SJSA1 (cell line): ENCODE measurements around the gene IL4R. TPM values are rescaled to one million over a fixed set of nuclear protein-coding genes. Genes with fewer than 3 reads are reported as not detected.
"Not testable (repeated sequence)": the region's sequence is repeated elsewhere in the genome, so short reads cannot be mapped to it uniquely, and the experiment has no call there.

Experiments used
- DNase-seq, 2 experiments: peaks; one replicate each; pipeline ENCODE4 v3.0.0-alpha.2; 2015 to 2020; ENCODE audit warnings: low spot score in 2 of 2, low read depth in 1 of 2
- H3K27ac ChIP-seq: fragments of 250-450 bp; sonication (Bioruptor Pico); 2 replicates; pipeline ENCODE4 v1.5.1; 2020; ENCODE audit warnings: mild to moderate bottlenecking, moderate library complexity
- H3K27me3 ChIP-seq: fragments of 250-450 bp; sonication (Bioruptor Pico); replicated peaks from 2 replicates; pipeline ENCODE4 v1.5.1; 2020; ENCODE audit warnings: mild to moderate bottlenecking, moderate library complexity
- H3K36me3 ChIP-seq: fragments of 250-450 bp; sonication (Bioruptor Pico); 2 replicates; pipeline ENCODE4 v1.5.1; 2020; ENCODE audit warnings: mild to moderate bottlenecking
- H3K4me1 ChIP-seq: fragments of 250-450 bp; sonication (Bioruptor Pico); replicated peaks from 2 replicates; pipeline ENCODE4 v1.6.1; 2021; ENCODE audit warnings: mild to moderate bottlenecking
- H3K4me3 ChIP-seq: fragments of 250-450 bp; sonication (Bioruptor Pico); 2 replicates; pipeline ENCODE4 v1.5.1; 2020; ENCODE audit warnings: mild to moderate bottlenecking
- H3K9me3 ChIP-seq: fragments of 250-450 bp; sonication (Bioruptor Pico); replicated peaks from 2 replicates; pipeline ENCODE4 v1.5.1; 2020; ENCODE audit warnings: mild to moderate bottlenecking
- total RNA-seq: library from RNA; depleted of rRNA; stranded (reverse); fragments of >200 nt; shearing (Covaris generic); gene quantifications from 2 replicates; pipeline ENCODE4 v1.2.3, GENCODE V29; 2014

The IL4R gene
- total RNA-seq, 1 experiment from 2014 or later = 5.1 TPM

- no peaks in the 10 kb centered on the region for H3K9me3 ChIP-seq
- DNase-seq = no peak
- no peaks in the 10 kb centered on the region for H3K4me1 ChIP-seq
- H3K27ac ChIP-seq = no peak overlapping the region
- H3K27me3 ChIP-seq = 0 out of 2 replicates have a peak, but pooled peaks cover 4% of the 10 kb centered on the region
- no peak overlapping the region for H3K4me3 ChIP-seq
- H3K36me3 ChIP-seq = no peaks in the 10 kb centered on the region
These were observed 69.9 kb downstream of the IL4R start for GRCh38 chr16:27383556-27384243.

- Histone ChIP-seq H3K4me1 (no peaks in the 10 kb centered on the region), H3K9me3 (no peaks in the 10 kb centered on the region), H3K36me3 (no peaks in the 10 kb centered on the region), H3K27ac (no peak overlapping the region), H3K4me3 (no peak overlapping the region), H3K27me3 (0 out of 2 replicates have a peak, but pooled peaks cover 4% of the 10 kb centered on the region)
- no peak for DNase-seq
These were observed 70.7 kb downstream of the IL4R start for GRCh38 chr16:27384425-27384824.

- H3K27ac ChIP-seq = no peak overlapping the region
- no peak for DNase-seq
- no peaks in the 10 kb centered on the region; the same call in 1 of the 2 replicates for H3K9me3 ChIP-seq
- peaks cover 7% of the 10 kb centered on the region; the same call in 1 of the 2 replicates for H3K27me3 ChIP-seq
- no peaks in the 10 kb centered on the region for H3K4me1 ChIP-seq
- no peaks in the 10 kb centered on the region for H3K36me3 ChIP-seq
- H3K4me3 ChIP-seq = no peak overlapping the region
These were observed 71.6 kb downstream of the IL4R start for GRCh38 chr16:27385398-27385797.

DNA sequence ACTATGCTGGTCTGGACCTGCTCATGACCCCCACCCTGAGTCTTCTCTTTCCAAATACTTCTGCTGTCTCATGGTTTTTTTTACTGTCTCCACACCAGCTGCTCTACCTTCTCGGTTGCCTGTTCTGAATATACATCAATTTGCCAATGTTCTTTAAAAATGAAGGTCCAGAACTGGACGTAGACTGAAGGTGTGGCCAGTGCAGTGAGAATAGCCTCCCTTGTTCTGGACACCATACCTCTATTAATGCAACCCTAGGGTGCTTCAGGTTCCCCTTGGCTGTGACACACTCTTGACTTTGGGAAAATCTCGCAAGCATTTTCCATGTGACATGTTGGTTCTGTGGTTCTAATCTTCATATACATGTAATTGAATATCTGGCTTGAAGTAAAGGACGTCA is 72.9 kb downstream of the IL4R start:
- H3K36me3 ChIP-seq = no peaks in the 10 kb centered on the region
- no peaks in the 10 kb centered on the region for H3K4me1 ChIP-seq
- H3K27ac ChIP-seq = no peak overlapping the region
- no peak for DNase-seq
- H3K27me3 ChIP-seq = peaks cover 12% of the 10 kb centered on the region; the same call in 1 of the 2 replicates
- no peak overlapping the region for H3K4me3 ChIP-seq
- H3K9me3 ChIP-seq = no peaks in the 10 kb centered on the region; the same call in 1 of the 2 replicates

- Histone ChIP-seq H3K27me3 (peaks cover 12% of the 10 kb centered on the region; the same call in 1 of the 2 replicates), H3K36me3 (no peaks in the 10 kb centered on the region), H3K4me1 (no peaks in the 10 kb centered on the region), H3K27ac (no peak overlapping the region), H3K9me3 (no peaks in the 10 kb centered on the region; the same call in 1 of the 2 replicates), H3K4me3 (no peak overlapping the region)
- DNase-seq = no peak
These were observed 74.0 kb downstream of the IL4R start for GRCh38 chr16:27387724-27388123.

GRCh38 chr16:27389272-27389961 is 75.6 kb downstream of the IL4R start:
- Histone ChIP-seq H3K9me3 (no peaks in the 10 kb centered on the region; the same call in 1 of the 2 replicates), H3K4me1 (no peaks in the 10 kb centered on the region), H3K4me3 (no peak overlapping the region), H3K36me3 (no peaks in the 10 kb centered on the region), H3K27ac (no peak overlapping the region), H3K27me3 (peaks cover 12% of the 10 kb centered on the region; the same call in 1 of the 2 replicates)
- DNase-seq = no peak

DNA sequence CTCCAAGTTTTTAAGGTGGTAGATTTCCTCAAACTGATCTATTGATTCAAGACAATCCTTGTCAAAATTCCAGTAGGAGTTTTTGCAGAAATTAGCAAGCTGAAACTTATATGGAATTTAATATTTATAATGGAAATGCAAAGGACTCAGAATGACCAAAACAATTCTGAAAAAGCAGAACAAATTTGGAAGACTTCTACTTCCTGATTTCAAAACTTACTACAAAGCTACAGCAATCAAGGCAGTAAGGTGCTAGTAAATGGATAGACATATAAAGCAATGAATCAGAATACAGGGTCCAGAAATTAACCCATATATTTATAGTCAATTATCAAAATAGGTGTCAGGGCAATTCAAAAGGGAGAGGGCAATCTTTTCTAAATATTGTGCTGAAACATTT is 76.4 kb downstream of the IL4R start:
- DNase-seq = no peak
- no peaks in the 10 kb centered on the region; the same call in 1 of the 2 replicates for H3K9me3 ChIP-seq
- H3K27ac ChIP-seq = no peak overlapping the region
- no peak overlapping the region for H3K4me3 ChIP-seq
- H3K27me3 ChIP-seq = peaks cover 8% of the 10 kb centered on the region; the same call in 1 of the 2 replicates
- H3K4me1 ChIP-seq = no peaks in the 10 kb centered on the region
- H3K36me3 ChIP-seq = no peaks in the 10 kb centered on the region

DNA sequence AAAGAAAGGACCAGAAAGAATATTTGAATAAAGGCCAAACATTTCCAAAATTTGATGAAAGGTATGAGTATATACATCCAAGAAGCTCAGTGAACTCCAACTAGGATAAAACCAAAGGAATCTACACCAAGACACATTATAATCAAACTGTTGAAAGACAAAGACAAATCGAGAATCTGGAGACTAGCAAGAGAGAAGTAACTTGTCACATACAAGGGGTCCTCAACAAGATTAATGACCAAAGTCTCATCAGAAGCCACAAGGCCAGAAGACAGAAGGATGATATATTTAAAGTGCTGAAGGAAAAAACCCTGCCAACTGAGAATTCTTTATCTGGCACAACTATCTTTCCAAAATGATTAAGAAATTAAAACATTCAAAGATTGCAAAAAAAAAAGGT is 78.9 kb downstream of the IL4R start:
- H3K36me3 ChIP-seq = no peaks in the 10 kb centered on the region
- no peak for DNase-seq
- peaks cover 8% of the 10 kb centered on the region; the same call in 1 of the 2 replicates for H3K27me3 ChIP-seq
- H3K4me3 ChIP-seq = no peak overlapping the region
- H3K4me1 ChIP-seq = no peaks in the 10 kb centered on the region
- H3K9me3 ChIP-seq = no peaks in the 10 kb centered on the region; the same call in 1 of the 2 replicates
- H3K27ac ChIP-seq = no peak overlapping the region

- H3K36me3 ChIP-seq = no peaks in the 10 kb centered on the region
- no peak overlapping the region for H3K4me3 ChIP-seq
- no peak overlapping the region for H3K27ac ChIP-seq
- no peaks in the 10 kb centered on the region; the same call in 1 of the 2 replicates for H3K9me3 ChIP-seq
- H3K4me1 ChIP-seq = no peaks in the 10 kb centered on the region
- H3K27me3 ChIP-seq = peaks cover 8% of the 10 kb centered on the region; the same call in 1 of the 2 replicates
- no peak for DNase-seq
These were observed 80.7 kb downstream of the IL4R start for GRCh38 chr16:27394516-27394915.

GRCh38 chr16:27398341-27398893 is 84.6 kb downstream of the IL4R start:
- H3K36me3 ChIP-seq, H3K27ac ChIP-seq, H3K9me3 ChIP-seq, H3K27me3 ChIP-seq, DNase-seq, H3K4me3 ChIP-seq: not testable (repeated sequence)
- peaks cover 24% of the 10 kb centered on the region for H3K4me1 ChIP-seq

DNA sequence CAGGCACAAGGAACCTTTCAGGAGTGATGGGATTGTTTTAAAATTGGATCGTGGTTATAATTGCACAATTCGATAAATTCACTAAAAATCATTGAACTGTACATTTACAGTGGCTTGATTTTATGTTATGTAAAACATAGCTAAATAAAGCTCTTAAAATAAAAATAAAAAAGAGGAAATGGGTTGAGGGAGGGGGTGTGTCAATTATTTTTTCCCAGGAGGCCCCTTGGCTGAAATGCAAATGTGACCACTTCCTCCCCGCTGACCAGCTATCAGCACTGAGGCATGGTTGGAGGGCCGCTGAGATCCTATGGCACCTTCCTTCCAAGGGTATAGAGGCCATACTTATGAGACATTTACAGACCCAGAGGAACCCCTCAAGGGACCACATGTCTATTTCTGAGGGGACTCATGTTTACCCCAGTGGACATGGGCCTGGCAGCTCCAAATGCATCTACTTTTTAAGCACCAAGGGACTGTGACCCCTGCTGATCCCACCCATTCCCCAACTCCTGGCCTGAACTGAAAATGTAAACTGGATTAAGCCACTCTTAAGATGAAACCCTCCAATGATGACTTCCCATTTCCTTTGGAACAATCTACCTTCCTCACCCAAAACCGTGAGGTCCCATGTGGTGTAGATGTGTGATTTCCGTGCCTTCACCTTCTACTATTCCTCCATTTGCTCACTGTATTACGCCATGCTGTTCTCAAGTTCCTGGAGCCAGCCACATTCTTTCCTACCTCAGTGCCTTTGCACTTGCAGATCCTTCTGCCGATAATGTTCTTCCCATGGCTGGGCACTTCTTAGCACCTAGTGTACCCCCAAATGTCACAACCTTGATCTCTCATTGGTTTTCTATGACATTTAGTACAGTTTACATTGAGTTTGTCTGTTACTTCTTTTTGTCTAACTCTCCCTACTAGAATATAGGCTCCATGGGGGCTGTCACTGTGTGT is 85.4 kb downstream of the IL4R start:
- no peaks in the 10 kb centered on the region for H3K9me3 ChIP-seq
- H3K4me3 ChIP-seq = no peak overlapping the region
- H3K4me1 ChIP-seq = peaks cover 24% of the 10 kb centered on the region
- no peak for DNase-seq
- no peak overlapping the region for H3K27ac ChIP-seq
- no peaks in the 10 kb centered on the region for H3K36me3 ChIP-seq
- H3K27me3 ChIP-seq = no peaks in the 10 kb centered on the region

GRCh38 chr16:27399969-27400368 is 86.2 kb downstream of the IL4R start:
- DNase-seq = no peak
- no peak overlapping the region for H3K27ac ChIP-seq
- no peaks in the 10 kb centered on the region for H3K9me3 ChIP-seq
- H3K36me3 ChIP-seq = no peaks in the 10 kb centered on the region
- H3K4me3 ChIP-seq = no peak overlapping the region
- H3K27me3 ChIP-seq = no peaks in the 10 kb centered on the region
- H3K4me1 ChIP-seq = peaks cover 24% of the 10 kb centered on the region
